ENCODE measurements around the gene FAHD1. TPM values are rescaled to one million over a fixed set of nuclear protein-coding genes. Genes with fewer than 3 reads are reported as not detected.

FAHD1 gene
- 51.8 and 63.8 TPM in 2 replicates for total RNA-seq

GRCh38 chr16:1826691-1827573 is at the start of gene FAHD1, which contains the start of gene HAGH:
TSS of gene FAHD1 (plus strand) at chr16:1827206. CDS start at chr16:1827239, 33 bp downstream.
TSS of gene HAGH (minus strand) at chr16:1826825. CDS start at chr16:1826787, 38 bp downstream.
- no peak for TF ChIP-seq CTCF (IDR thresholded peaks at IDR 0.05; ENCODE audit: insufficient read depth, low read depth, low read length)
- H3K4me3 ChIP-seq (ENCODE audit: low read depth, low read length), result peak within 1 kb of the TSS; percentile 97
- DNase-seq (ENCODE audit: low read depth), result peak; percentile 96

- no peak for DNase-seq (ENCODE audit: low read depth)
- TF ChIP-seq CTCF (IDR thresholded peaks at IDR 0.05; ENCODE audit: insufficient read depth, low read depth, low read length), result no peak
- no peak overlapping the region for H3K4me3 ChIP-seq (ENCODE audit: low read depth, low read length)
Observed at GRCh38 chr16:1777375-1778199, 49.4 kb upstream of the FAHD1 start.

- no peak overlapping the region for H3K4me3 ChIP-seq (ENCODE audit: low read depth, low read length)
- DNase-seq (ENCODE audit: low read depth), result peak; percentile 9
- TF ChIP-seq CTCF (IDR thresholded peaks at IDR 0.05; ENCODE audit: insufficient read depth, low read depth, low read length), result no peak
Observed at GRCh38 chr16:1778200-1779179, 48.5 kb upstream of the FAHD1 start.

GRCh38 chr16:1779234-1779701 is 47.7 kb upstream of the FAHD1 start:
- no peak overlapping the region for H3K4me3 ChIP-seq (ENCODE audit: low read depth, low read length)
- no peak for TF ChIP-seq CTCF (IDR thresholded peaks at IDR 0.05; ENCODE audit: insufficient read depth, low read depth, low read length)
- no peak for DNase-seq (ENCODE audit: low read depth)

GRCh38 chr16:1779741-1780676 is 47.0 kb upstream of the FAHD1 start:
- DNase-seq (ENCODE audit: low read depth), result no peak
- no peak for TF ChIP-seq CTCF (IDR thresholded peaks at IDR 0.05; ENCODE audit: insufficient read depth, low read depth, low read length)
- no peak overlapping the region for H3K4me3 ChIP-seq (ENCODE audit: low read depth, low read length)

All from fibroblast of villous mesenchyme (primary cell).